ENCODE results near the gene HSPB9. TPM values are rescaled to one million over a fixed set of nuclear protein-coding genes. Genes with fewer than 3 reads are reported as not detected.

Gene HSPB9
- total and polyA plus RNA-seq, 9 of the 15 experiments (the other 6 are each of a cell fraction or from before 2014, with no cell fraction given), result 0.04 to 0.16 (median 0.08) TPM; not detected in 3

GRCh38 chr17:42098730-42099399 lies 23.7 kb upstream of the HSPB9 start:
- no peaks in the 10 kb centered on the region; the same call in 1 of the 2 replicates for H4K20me1 ChIP-seq (replicated peaks; ENCODE audit: control insufficient read depth, insufficient read depth, low read length)
- intact Hi-C loops (cut with micrococcal nuclease) (no loop called here), in situ Hi-C loops (cut with MboI) (no loop called here)
- H3K79me2 ChIP-seq (ENCODE audit: control insufficient read depth, insufficient read depth, low read length), result no peaks in the 10 kb centered on the region
- FAIRE-seq (no peak), ATAC-seq (no peak), DNase-seq (ENCODE audit: extremely low read depth in 1 of 4, low spot score in 3 of 4) (no peak)
- H3K9me3 ChIP-seq (replicated peaks; ENCODE audit: control insufficient read depth, insufficient read depth, low read depth, low read length), result no peaks in the 10 kb centered on the region
- WGBS (ENCODE audit: insufficient coverage, low coverage, missing lambda C conversion rate), result 55% methylated on average over 13 of the region's 14 CpGs
- H3K4me1 ChIP-seq (replicated peaks in 1 of 2; ENCODE audit: control insufficient read depth in 2 of 2, insufficient read depth in 2 of 2, low read length in 2 of 2), result peaks cover 11 to 30% of the 10 kb centered on the region in 2 experiments; a peak in 4 of 5 replicates
- no peaks in the 10 kb centered on the region for H3K36me3 ChIP-seq (ENCODE audit: control insufficient read depth, insufficient read depth, low read length)
- H3K27ac ChIP-seq (ENCODE audit: extremely low read depth, low read depth, low read length), result no peak overlapping the region
- H3K4me2 ChIP-seq (ENCODE audit: insufficient read depth, low read length), result no peak overlapping the region
- TF ChIP-seq CGGBP1 (CRISPR knock-in tag; IDR thresholded peaks at IDR 0.05) (no peak), NRF1 (conservative IDR thresholded peaks at IDR 0.05 in 1 of 2, IDR thresholded peaks at IDR 0.05 in 1 of 2) (no peak), ZNF785 (CRISPR knock-in tag; IDR thresholded peaks at IDR 0.05) (no peak), CTCF (IDR thresholded peaks at IDR 0.05 in 2 of 3, conservative IDR thresholded peaks at IDR 0.05 in 1 of 3; ENCODE audit: insufficient read depth in 2 of 3, low read depth in 1 of 3, low read length in 3 of 3) (peak in 1 of 3 experiments; percentile 30; a peak in 1 of 6 replicates), REST (IDR thresholded peaks at IDR 0.05; ENCODE audit: borderline replicate concordance) (peak; percentile 15; the same call in 1 of the 2 replicates), REST (CRISPR knock-in tag; IDR thresholded peaks at IDR 0.05; ENCODE audit: low read depth) (no peak), RAD21 (CRISPR knock-in tag; conservative IDR thresholded peaks at IDR 0.05 in 1 of 2, IDR thresholded peaks at IDR 0.05 in 1 of 2) (peak in 1 of 2 experiments; percentile 16; a peak in 1 of 4 replicates)
- POLR2A ChIA-PET, result interaction anchor here (0.6 to 2.7 kb wide), 4 partner anchors 9 to 72 kb away, joined by 3 to 7 read pairs (median 4); no protein-coding TSS in a partner anchor
- CTCF ChIA-PET (ENCODE audit: low intra/inter-chr PET ratio), result interaction anchor here (0.6 kb wide), 1 partner anchor 88 kb away, joined by 5 read pairs; no protein-coding TSS in a partner anchor
- BruUV-seq (replicated peaks), result no TSS peak
- no peaks in the 10 kb centered on the region for H3K9me1 ChIP-seq (ENCODE audit: control insufficient read depth, insufficient read depth, low read length)
- H3K9ac ChIP-seq (ENCODE audit: insufficient read depth in 1 of 2, low read depth in 2 of 2, low read length in 2 of 2), result no peak overlapping the region
- peaks cover 0 to 12% of the 10 kb centered on the region in 2 experiments; a peak in 3 of 5 replicates for H3K27me3 ChIP-seq (ENCODE audit: control insufficient read depth in 2 of 2, insufficient read depth in 2 of 2, low read length in 2 of 2)
- no peak overlapping the region for H3K4me3 ChIP-seq
- no peak overlapping the region for H2AFZ ChIP-seq (ENCODE audit: low read depth, low read length)
